GM04503 (cell line): ENCODE data around the gene CNOT11.
"Not testable (repeated sequence)": the region's sequence is repeated elsewhere in the genome, so short reads cannot be mapped to it uniquely, and the experiment has no call there.

ENCODE experiments used
- DNase-seq: peaks from one replicate; pipeline ENCODE4 v3.0.0-alpha.2; 2012; ENCODE audit warnings: low read depth

CNOT11 gene

DNA sequence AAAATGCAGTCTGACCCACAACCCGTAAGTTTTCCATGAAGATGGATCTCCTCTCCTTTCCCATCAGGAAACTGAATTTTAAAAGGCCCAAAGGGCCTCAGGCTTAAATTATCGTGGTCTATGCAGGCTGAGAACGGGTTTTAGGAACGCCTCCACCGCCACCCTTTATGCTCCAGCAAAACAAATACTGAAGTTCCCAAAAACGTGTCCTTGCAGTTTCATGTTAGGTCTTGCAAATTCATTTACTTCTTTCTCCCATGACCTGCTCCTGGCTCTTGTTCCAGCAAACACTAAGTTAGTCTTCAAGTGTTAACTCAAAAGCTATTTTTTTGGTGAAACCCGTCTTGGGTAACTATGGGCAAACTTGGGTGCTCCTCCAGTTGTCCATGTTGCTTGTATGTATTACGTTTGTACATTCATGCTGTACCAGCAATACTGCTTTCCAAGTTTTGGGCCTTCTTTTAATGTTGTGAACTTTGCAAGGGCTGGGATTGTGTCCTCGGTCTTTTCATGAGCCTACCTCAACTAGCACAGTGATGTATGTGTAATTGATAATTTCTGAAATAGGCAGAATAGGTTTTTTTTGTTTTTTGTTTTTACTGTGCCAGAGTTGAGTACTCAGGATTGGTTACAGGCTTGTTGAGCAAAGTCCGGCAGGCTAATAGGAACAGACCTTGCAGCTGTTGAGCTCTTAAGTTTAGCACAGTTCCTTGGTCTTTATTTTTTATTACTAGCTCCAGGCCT, 57.6 kb downstream of the CNOT11 start:
- DNase-seq: no peak

DNA sequence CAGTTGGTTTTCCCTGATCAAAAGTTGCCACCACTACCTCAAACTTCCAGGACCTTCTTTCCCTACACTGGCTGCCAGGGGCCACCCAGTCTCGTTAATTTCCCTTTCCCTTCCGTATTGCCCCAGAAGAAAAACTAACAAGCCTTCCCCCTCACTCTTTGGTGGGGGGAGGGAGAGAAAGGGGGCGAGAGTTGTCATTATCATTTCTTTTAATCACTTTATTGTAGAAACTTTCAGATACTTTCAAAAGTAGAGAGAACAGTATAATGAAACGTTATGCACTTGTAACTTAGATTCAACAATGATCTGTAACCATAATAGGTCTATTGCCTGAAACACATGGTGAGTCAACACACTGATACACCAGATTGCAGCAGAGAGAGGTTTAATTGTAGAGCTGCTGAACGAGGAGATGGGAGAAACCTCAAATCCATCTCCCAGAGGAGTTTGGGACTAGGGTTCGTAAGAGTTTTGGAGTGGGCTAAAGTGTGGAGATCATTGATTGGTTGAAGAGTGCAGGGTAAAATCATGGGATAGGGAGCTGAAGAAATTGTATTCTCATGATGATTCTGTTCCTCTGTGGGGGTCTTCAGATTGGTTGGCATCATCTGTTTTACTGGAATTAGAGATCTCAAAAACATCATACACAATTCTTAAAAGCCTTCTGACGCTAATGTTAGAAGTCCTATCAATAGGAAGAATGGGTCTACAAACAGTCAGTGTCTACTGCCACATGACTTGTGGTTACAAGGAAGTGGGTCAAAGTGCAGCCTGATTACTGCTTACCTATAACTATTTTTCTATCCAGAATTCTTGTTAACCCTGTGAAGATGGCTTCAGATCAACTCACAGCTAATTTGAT, 58.4 kb downstream of the CNOT11 start:
- no peak for DNase-seq

DNA sequence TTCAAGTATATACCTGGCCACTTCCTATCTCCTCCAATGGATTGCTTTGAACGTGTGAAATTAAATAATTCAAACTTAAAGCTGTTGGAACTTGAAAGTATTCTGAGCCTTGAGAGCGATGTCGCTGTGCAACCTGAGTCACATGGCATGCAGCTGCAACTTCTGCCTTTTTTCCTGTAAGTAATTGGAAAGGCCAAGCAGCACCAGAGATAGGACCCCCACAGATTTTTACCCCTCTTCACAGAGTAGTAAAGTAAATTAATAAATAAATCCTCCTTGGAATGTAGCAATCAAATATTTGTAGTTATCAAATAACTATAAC, 59.0 kb downstream of the CNOT11 start:
- no peak for DNase-seq

DNA sequence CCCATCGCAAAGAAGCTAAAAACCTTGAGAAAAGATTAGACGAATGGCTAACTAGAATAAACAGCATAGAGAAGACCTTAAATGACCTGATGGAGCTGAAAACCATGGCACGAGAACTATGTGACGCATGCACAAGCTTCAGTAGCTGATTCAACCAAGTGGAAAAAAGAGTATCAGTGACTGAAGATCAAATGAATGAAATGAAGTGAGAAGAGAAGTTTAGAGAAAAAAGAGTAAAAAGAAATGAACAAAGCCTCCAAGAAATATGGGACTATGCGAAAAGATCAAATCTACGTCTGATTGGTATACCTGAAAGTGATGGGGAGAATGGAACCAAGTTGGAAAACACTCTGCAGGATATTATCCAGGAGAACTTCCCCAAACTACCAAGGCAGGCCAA, 63.9 kb downstream of the CNOT11 start:
- not testable (repeated sequence) for DNase-seq
